Amniotic stem cell (primary cell): ENCODE results near the gene EPB41L2.
"Not testable (repeated sequence)": the region's sequence is repeated elsewhere in the genome, so short reads cannot be mapped to it uniquely, and the experiment has no call there.

Experiments used
- DNase-seq: peaks from one replicate; lab custom pipeline; 2025; lab: John Stamatoyannopoulos, UW

EPB41L2 gene

GRCh38 chr6:131063028-131063763 is at the start of gene EPB41L2:
Gene EPB41L2 (minus strand): TSS chr6:131063245. CDS start chr6:130956485, 106,760 bp downstream.
- peak; percentile 96 for DNase-seq

- DNase-seq, result no peak
Measured at GRCh38 chr6:131112249-131112648, 49.2 kb upstream of the EPB41L2 start.

- DNase-seq, result peak; percentile 63
Measured at GRCh38 chr6:131107151-131107550, 44.1 kb upstream of the EPB41L2 start.

GRCh38 chr6:131103901-131104300 is 40.9 kb upstream of the EPB41L2 start:
- DNase-seq, result no peak

GRCh38 chr6:131103296-131103695 is 40.3 kb upstream of the EPB41L2 start:
- DNase-seq, result no peak

GRCh38 chr6:131101911-131102680 is 39.1 kb upstream of the EPB41L2 start:
- no peak for DNase-seq

GRCh38 chr6:131096786-131097185 is 33.7 kb upstream of the EPB41L2 start:
- DNase-seq, result no peak

- DNase-seq, result no peak
Measured at GRCh38 chr6:131093334-131093733, 30.3 kb upstream of the EPB41L2 start.

- DNase-seq, result not testable (repeated sequence)
Measured at GRCh38 chr6:131091944-131092343, 28.9 kb upstream of the EPB41L2 start.

- DNase-seq, result not testable (repeated sequence)
Measured at GRCh38 chr6:131090339-131090738, 27.3 kb upstream of the EPB41L2 start.

- no peak for DNase-seq
Measured at GRCh38 chr6:131084982-131085381, 21.9 kb upstream of the EPB41L2 start.

GRCh38 chr6:131083687-131084086 is 20.6 kb upstream of the EPB41L2 start:
- no peak for DNase-seq

GRCh38 chr6:131082335-131082734 is 19.3 kb upstream of the EPB41L2 start:
- no peak for DNase-seq

- DNase-seq, result no peak
Measured at GRCh38 chr6:131080084-131080483, 17.0 kb upstream of the EPB41L2 start.

- no peak for DNase-seq
Measured at GRCh38 chr6:131073577-131073976, 10.5 kb upstream of the EPB41L2 start.

GRCh38 chr6:131070061-131070460 is 7.0 kb upstream of the EPB41L2 start:
- DNase-seq, result no peak

- DNase-seq, result no peak
Measured at GRCh38 chr6:131068165-131068564, 5.1 kb upstream of the EPB41L2 start.

- no peak for DNase-seq
Measured at GRCh38 chr6:131067521-131067920, 4.5 kb upstream of the EPB41L2 start.

- no peak for DNase-seq
Measured at GRCh38 chr6:131065824-131066171, 2.8 kb upstream of the EPB41L2 start.

GRCh38 chr6:131065112-131065823 is 2.2 kb upstream of the EPB41L2 start:
- DNase-seq, result no peak

GRCh38 chr6:131063764-131064272 is 773 bp upstream of the EPB41L2 start:
- DNase-seq, result no peak

GRCh38 chr6:131062241-131063027 is 611 bp downstream of the EPB41L2 start:
- no peak for DNase-seq
